ENCODE measurements around the gene GEMIN7.
A peak's percentile ranks its signal among the peaks of the same experiment; 100 is the strongest.

GEMIN7 gene

GRCh38 chr19:45049073-45049736, 29.9 kb upstream of the GEMIN7 start:
- in situ Hi-C loops (cut with MboI; ENCODE audit: low sequenced_read_pairs, unreplicated experiment), result no loop called here
- no peak for TF ChIP-seq CTCF (IDR thresholded peaks at IDR 0.05; ENCODE audit: borderline replicate concordance, control extremely low read depth, extremely low read depth, insufficient read depth, missing control alignments)
- DNase-seq (ENCODE audit: low spot score), result no peak

GRCh38 chr19:45050036-45050435, 29.0 kb upstream of the GEMIN7 start:
- TF ChIP-seq CTCF (IDR thresholded peaks at IDR 0.05; ENCODE audit: borderline replicate concordance, control extremely low read depth, extremely low read depth, insufficient read depth, missing control alignments), result no peak
- no peak for DNase-seq (ENCODE audit: low spot score)
- in situ Hi-C loops (cut with MboI; ENCODE audit: low sequenced_read_pairs, unreplicated experiment), result no loop called here

- peak; percentile 50 for DNase-seq (ENCODE audit: low spot score)
- TF ChIP-seq CTCF (IDR thresholded peaks at IDR 0.05; ENCODE audit: borderline replicate concordance, control extremely low read depth, extremely low read depth, insufficient read depth, missing control alignments), result no peak
- in situ Hi-C loops (cut with MboI; ENCODE audit: low sequenced_read_pairs, unreplicated experiment), result no loop called here
Observed at GRCh38 chr19:45051929-45052579, 27.0 kb upstream of the GEMIN7 start.

- in situ Hi-C loops (cut with MboI; ENCODE audit: low sequenced_read_pairs, unreplicated experiment), result no loop called here
Observed at GRCh38 chr19:45056831-45057230, 22.2 kb upstream of the GEMIN7 start.

GRCh38 chr19:45057444-45057843, 21.6 kb upstream of the GEMIN7 start:
- in situ Hi-C loops (cut with MboI; ENCODE audit: low sequenced_read_pairs, unreplicated experiment), result no loop called here
- TF ChIP-seq CTCF (IDR thresholded peaks at IDR 0.05; ENCODE audit: borderline replicate concordance, control extremely low read depth, extremely low read depth, insufficient read depth, missing control alignments), result no peak
- no peak for DNase-seq (ENCODE audit: low spot score)

More at GRCh38 chr19:45056831-45057230, 22.2 kb upstream of the GEMIN7 start:
- no peak for DNase-seq (ENCODE audit: low spot score)
- TF ChIP-seq CTCF (IDR thresholded peaks at IDR 0.05; ENCODE audit: borderline replicate concordance, control extremely low read depth, extremely low read depth, insufficient read depth, missing control alignments), result no peak

- in situ Hi-C loops (cut with MboI; ENCODE audit: low sequenced_read_pairs, unreplicated experiment), result no loop called here
- DNase-seq (ENCODE audit: low spot score), result no peak
- no peak for TF ChIP-seq CTCF (IDR thresholded peaks at IDR 0.05; ENCODE audit: borderline replicate concordance, control extremely low read depth, extremely low read depth, insufficient read depth, missing control alignments)
Observed at GRCh38 chr19:45058622-45059159, 20.4 kb upstream of the GEMIN7 start.

All from GM13976 (cell line).